Liver (tissue), 9 donors: ENCODE measurements around the gene LUC7L. TPM values are rescaled to one million over a fixed set of nuclear protein-coding genes. Genes with fewer than 3 reads are reported as not detected.

Experiments used
- DNase-seq: peaks from one replicate; pipeline ENCODE4 v3.0.0-alpha.2; 2017; ENCODE audit warnings: low spot score
- H3K27ac ChIP-seq, 2 donors: one replicate each; pipeline ENCODE4 v1.7.0; 2013; ENCODE audit warnings: inconsistent platforms in 2 of 2, low read length in 2 of 2, control low read depth in 1 of 2, low read depth in 1 of 2, mild to moderate bottlenecking in 1 of 2
- H3K27me3 ChIP-seq, 4 donors: one replicate each; pipeline versions ENCODE4 v1.6.1 to v1.7.0; 2013; ENCODE audit warnings: low read length in 3 of 4, inconsistent platforms in 1 of 4, mild to moderate bottlenecking in 1 of 4, moderate library complexity in 1 of 4; ENCODE audit not compliant: control insufficient read depth in 4 of 4, insufficient read depth in 4 of 4
- H3K36me3 ChIP-seq, 4 donors: one replicate each; pipeline versions ENCODE4 v1.6.1 to v1.7.0; 2013; ENCODE audit warnings: low read length in 3 of 4, mild to moderate bottlenecking in 3 of 4, low read depth in 1 of 4, moderate library complexity in 1 of 4; ENCODE audit not compliant: control insufficient read depth in 4 of 4, insufficient read depth in 3 of 4
- H3K4me1 ChIP-seq, 4 donors: one replicate each; pipeline versions ENCODE4 v1.6.1 to v1.7.0; 2013; ENCODE audit warnings: low read length in 3 of 4, mild to moderate bottlenecking in 3 of 4, moderate library complexity in 1 of 4; ENCODE audit not compliant: control insufficient read depth in 4 of 4, insufficient read depth in 4 of 4
- H3K4me3 ChIP-seq, 3 donors: one replicate each; pipeline versions ENCODE4 v1.6.1 to v1.7.0; 2013; ENCODE audit warnings: low read length in 3 of 3, control low read depth in 1 of 3, low read depth in 1 of 3, mild to moderate bottlenecking in 1 of 3
- H3K9ac ChIP-seq, 2 donors: one replicate each; pipeline ENCODE4 v1.7.0; 2013; ENCODE audit warnings: low read length in 2 of 2, mild to moderate bottlenecking in 2 of 2, moderate library complexity in 2 of 2, control low read depth in 1 of 2, low read depth in 1 of 2
- H3K9me3 ChIP-seq, 4 donors: one replicate each; pipeline versions ENCODE4 v1.6.1 to v1.7.0; 2013; ENCODE audit warnings: low read length in 3 of 4; ENCODE audit not compliant: control insufficient read depth in 4 of 4
- ATF3 ChIP-seq: IDR thresholded peaks from 2 replicates; pipeline ENCODE4 v1.6.1; 2016; ENCODE audit warnings: antibody characterized with exemption
- CTCF ChIP-seq: fragments of 150-350 bp; IDR thresholded peaks from 2 replicates; pipeline ENCODE4 v1.5.1; 2017; ENCODE audit warnings: improper control_type of control experiment, low read depth, low read length; ENCODE audit not compliant: missing input control
- EGR1 ChIP-seq, 2 donors: IDR thresholded peaks; 2 replicates each; pipeline ENCODE4 v1.6.1; 2016 to 2018; ENCODE audit warnings: antibody characterized with exemption in 2 of 2, low read depth in 2 of 2
- FOXA2 ChIP-seq: IDR thresholded peaks from 2 replicates; pipeline ENCODE4 v1.6.1; 2016; ENCODE audit warnings: antibody characterized with exemption
- GABPA ChIP-seq, 2 donors: IDR thresholded peaks in 1 of 2; conservative IDR thresholded peaks in 1 of 2; 2 replicates each; pipeline ENCODE4 v1.6.1; 2016; ENCODE audit warnings: antibody characterized with exemption in 2 of 2, mild to moderate bottlenecking in 1 of 2, moderate library complexity in 1 of 2
- HNF4A ChIP-seq, 2 donors: conservative IDR thresholded peaks; 2 replicates each; pipeline ENCODE4 v1.6.1; 2016; ENCODE audit warnings: antibody characterized with exemption in 2 of 2, mild to moderate bottlenecking in 2 of 2
- HNF4G ChIP-seq: IDR thresholded peaks from 2 replicates; pipeline ENCODE4 v1.6.1; 2016; ENCODE audit warnings: antibody characterized with exemption
- JUND ChIP-seq, 2 donors: IDR thresholded peaks; 2 replicates each; pipeline ENCODE4 v1.6.1; 2016; ENCODE audit warnings: antibody characterized with exemption in 2 of 2
- MAX ChIP-seq: IDR thresholded peaks from 2 replicates; pipeline ENCODE4 v1.6.1; 2016; ENCODE audit warnings: antibody characterized with exemption
- NR2F2 ChIP-seq: IDR thresholded peaks from 2 replicates; pipeline ENCODE4 v1.6.1; 2016; ENCODE audit warnings: antibody characterized with exemption
- RAD21 ChIP-seq, 2 donors: IDR thresholded peaks; 2 replicates each; pipeline ENCODE4 v1.6.1; 2016; ENCODE audit warnings: antibody characterized with exemption in 2 of 2, mild to moderate bottlenecking in 2 of 2
- REST ChIP-seq: IDR thresholded peaks from 2 replicates; pipeline ENCODE4 v1.6.1; 2016; ENCODE audit warnings: antibody characterized with exemption, mild to moderate bottlenecking
- RXRA ChIP-seq, 2 donors: IDR thresholded peaks; 2 replicates each; pipeline ENCODE4 v1.6.1; 2017 to 2018; ENCODE audit warnings: antibody characterized with exemption in 2 of 2, mild to moderate bottlenecking in 1 of 2
- SP1 ChIP-seq: IDR thresholded peaks from 2 replicates; pipeline ENCODE4 v1.6.1; 2018; ENCODE audit warnings: antibody characterized with exemption, mild to moderate bottlenecking
- YY1 ChIP-seq: IDR thresholded peaks from 2 replicates; pipeline ENCODE4 v1.6.1; 2016; ENCODE audit warnings: antibody characterized with exemption, mild to moderate bottlenecking
- ZBTB33 ChIP-seq: IDR thresholded peaks from 2 replicates; pipeline ENCODE4 v1.6.1; 2016; ENCODE audit warnings: antibody characterized with exemption
- WGBS: extraction: QIAGEN DNeasy Blood & Tissue Kit; methylation state at CpG from one replicate; pipeline ENCODE4 v1.1.7; 2013; 5-methylcytosine and 5-hydroxymethylcytosine counted together
- polyA plus RNA-seq, 2 donors: library from polyadenylated mRNA; stranded (reverse) in 1 of 2; unstranded in 1 of 2; fragments of 200-250 nt in 1 of 2; fragments of >200 nt in 1 of 2; fragmentation: Nextera tagmentation in 1 of 2; extraction: Ambion mirVana in 1 of 2; gene quantifications; one replicate each; pipeline versions ENCODE4 v1.2.1 to v1.2.3, GENCODE V29; 2013 to 2015
- total RNA-seq, 2 donors: library from RNA; depleted of rRNA; stranded (reverse); fragments of >200 nt; gene quantifications; one replicate each; pipeline ENCODE4 v1.2.3, GENCODE V29; 2014
- donor health status: healthy.
- donor health status: healthy.
- donor health status: healthy.
- donor health status: healthy.
- donor health status: healthy.

LUC7L gene
- total and polyA plus RNA-seq, 4 donors = 11.5 to 34.3 (median 19.6) TPM

GRCh38 chr16:155031-155398, 74.2 kb downstream of the LUC7L start:
- Histone ChIP-seq H3K36me3 (no peaks in the 10 kb centered on the region), H3K27me3 (peaks cover 0 to 2% (median under 1%) of the 10 kb centered on the region in 4 donors), H3K9ac (no peak overlapping the region), H3K27ac (no peak overlapping the region), H3K9me3 (no peaks in the 10 kb centered on the region), H3K4me3 (no peak overlapping the region), H3K4me1 (peaks cover 0 to 9% (median 5%) of the 10 kb centered on the region in 4 donors)
- TF ChIP-seq MAX (no peak), ZBTB33 (no peak), RXRA (IDR thresholded peaks at IDR 0.05) (no peak), GABPA (IDR thresholded peaks at IDR 0.05 in 1 of 2, conservative IDR thresholded peaks at IDR 0.05 in 1 of 2) (no peak), NR2F2 (no peak), JUND (IDR thresholded peaks at IDR 0.05) (no peak), SP1 (no peak), HNF4A (conservative IDR thresholded peaks at IDR 0.05) (no peak), FOXA2 (no peak), RAD21 (IDR thresholded peaks at IDR 0.05) (no peak), YY1 (no peak), EGR1 (IDR thresholded peaks at IDR 0.05; ENCODE audit: low read depth in 2 of 2) (no peak), CTCF (no peak), HNF4G (no peak), REST (no peak), ATF3 (no peak)
- DNase-seq = no peak
- 63% methylated on average over 7 of the region's 7 CpGs for WGBS
